Measurements from ENCODE around the gene KCNIP4. TPM values are rescaled to one million over a fixed set of nuclear protein-coding genes. Genes with fewer than 3 reads are reported as not detected.

Gene KCNIP4
- total and polyA plus RNA-seq, 7 donors = 0.03 TPM; not detected in 6

DNA sequence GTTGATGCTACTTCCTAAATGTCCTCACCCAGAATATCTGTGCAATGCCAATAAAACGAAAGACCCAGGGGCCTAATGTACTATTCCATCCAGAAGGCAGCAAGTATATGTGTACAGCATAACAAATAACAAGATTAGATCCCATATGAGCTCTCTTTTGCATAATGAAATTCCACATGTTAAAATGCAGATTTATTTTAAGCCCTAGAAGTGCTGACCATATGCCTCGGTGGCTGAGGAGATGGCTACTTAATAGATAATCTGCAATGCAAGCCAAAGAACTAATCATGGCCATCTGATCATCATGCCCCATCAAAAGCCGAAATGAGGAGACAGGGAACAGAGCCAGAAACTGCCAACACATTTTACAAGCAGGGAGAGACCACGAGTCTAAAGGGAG, 293.5 kb downstream of the KCNIP4 start:
- no peak for TF ChIP-seq CTCF (IDR thresholded peaks at IDR 0.05)
- H3K4me1 ChIP-seq = no peaks in the 10 kb centered on the region
- no peak overlapping the region for H3K4me3 ChIP-seq
- DNase-seq (no peak), ATAC-seq (no peak)
- intact Hi-C loops (cut with DNase I) = loop anchor here in 1 of 2 donors (10.0 kb wide), 1 partner anchor 340 kb away; no protein-coding TSS in a partner anchor
- WGBS, 3 donors = 48 to 60% (median 57%) methylated on average over 4 of the region's 4 CpGs
- H3K9me3 ChIP-seq = no peaks in the 10 kb centered on the region
- H3K36me3 ChIP-seq (ENCODE audit: insufficient read depth in 1 of 2, low read depth in 1 of 2) = no peaks in the 10 kb centered on the region
- H3K27ac ChIP-seq = no peak overlapping the region
- H3K27me3 ChIP-seq (ENCODE audit: insufficient read depth in 3 of 3, low read length in 2 of 3) = no peaks in the 10 kb centered on the region

- intact Hi-C loops (cut with DNase I) = loop anchor here in 1 of 2 donors (10.0 kb wide), 1 partner anchor 342 kb away; no protein-coding TSS in a partner anchor
- ATAC-seq (no peak), DNase-seq (no peak)
- Histone ChIP-seq H3K4me1 (no peaks in the 10 kb centered on the region), H3K4me3 (no peak overlapping the region), H3K27ac (no peak overlapping the region), H3K36me3 (ENCODE audit: insufficient read depth in 1 of 2, low read depth in 1 of 2) (no peaks in the 10 kb centered on the region), H3K27me3 (ENCODE audit: insufficient read depth in 3 of 3, low read length in 2 of 3) (no peaks in the 10 kb centered on the region), H3K9me3 (no peaks in the 10 kb centered on the region)
- no peak for TF ChIP-seq CTCF (IDR thresholded peaks at IDR 0.05)
- WGBS, 3 donors = 83 to 87% (median 86%) methylated on average over 3 of the region's 3 CpGs
These were observed 295.9 kb downstream of the KCNIP4 start for GRCh38 chr4:21652508-21653231.

DNA sequence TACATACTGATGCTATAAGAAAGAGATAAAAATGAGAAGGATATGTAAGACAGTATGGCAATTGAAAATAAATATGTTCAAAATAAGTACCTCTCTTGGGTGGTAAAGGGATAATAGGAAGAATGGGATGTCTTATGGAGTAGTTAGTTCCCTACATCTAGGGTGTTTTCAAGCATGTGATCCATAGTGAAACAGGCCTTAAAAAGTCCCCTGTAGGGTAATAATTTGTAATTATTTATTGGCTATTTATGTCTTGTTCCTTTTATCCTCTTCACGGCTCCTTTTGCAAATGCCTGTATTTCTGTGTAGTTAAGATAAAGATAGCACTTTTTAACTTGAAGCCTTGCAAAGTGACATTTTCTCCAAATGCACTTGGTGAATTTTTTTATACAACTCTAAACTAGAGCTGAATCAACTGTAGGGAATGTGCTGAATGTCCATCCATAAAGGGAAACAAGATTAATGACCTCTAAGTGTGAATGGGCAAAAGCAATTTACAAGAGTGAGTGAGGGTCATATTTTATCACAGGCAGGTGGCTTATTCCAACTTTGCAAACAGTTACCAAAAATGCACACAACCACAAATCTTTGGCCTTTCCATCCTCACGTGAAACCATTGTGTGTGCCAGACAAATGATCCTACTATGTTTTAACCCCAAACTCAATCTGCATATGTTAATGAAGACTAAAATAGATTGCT, 299.0 kb downstream of the KCNIP4 start:
- Histone ChIP-seq H3K36me3 (ENCODE audit: insufficient read depth in 1 of 2, low read depth in 1 of 2) (no peaks in the 10 kb centered on the region), H3K4me1 (no peaks in the 10 kb centered on the region), H3K27ac (no peak overlapping the region), H3K27me3 (ENCODE audit: insufficient read depth in 3 of 3, low read length in 2 of 3) (no peaks in the 10 kb centered on the region), H3K4me3 (no peak overlapping the region), H3K9me3 (no peaks in the 10 kb centered on the region)
- 28 to 54% (median 47%) methylated on average over 2 of the region's 2 CpGs for WGBS, 3 donors
- intact Hi-C loops (cut with DNase I) = loop anchor here in 1 of 2 donors (10.0 kb wide), 1 partner anchor 345 kb away; no protein-coding TSS in a partner anchor
- DNase-seq = no peak
- ATAC-seq = no peak
- no peak for TF ChIP-seq CTCF (IDR thresholded peaks at IDR 0.05)

GRCh38 chr4:21645776-21646175, 302.8 kb downstream of the KCNIP4 start:
- WGBS, 3 donors = 90 to 91% (median 90%) methylated on average over 1 of the region's 1 CpG
- no peak for DNase-seq

More at GRCh38 chr4:21645776-21646175, 302.8 kb downstream of the KCNIP4 start:
- Histone ChIP-seq H3K4me3 (no peak overlapping the region), H3K9me3 (no peaks in the 10 kb centered on the region), H3K36me3 (ENCODE audit: insufficient read depth in 1 of 2, low read depth in 1 of 2) (no peaks in the 10 kb centered on the region), H3K27ac (no peak overlapping the region), H3K4me1 (no peaks in the 10 kb centered on the region), H3K27me3 (ENCODE audit: insufficient read depth in 3 of 3, low read length in 2 of 3) (no peaks in the 10 kb centered on the region)
- no peak for TF ChIP-seq CTCF (IDR thresholded peaks at IDR 0.05)
- no peak for ATAC-seq
- intact Hi-C loops (cut with DNase I) = no loop called here

Measured in psoas muscle (tissue), 8 donors.